Fibroblast of villous mesenchyme (primary cell): ENCODE measurements around the gene VANGL2. TPM values are rescaled to one million over a fixed set of nuclear protein-coding genes. Genes with fewer than 3 reads are reported as not detected.

ENCODE experiments used
- DNase-seq: peaks from one replicate; pipeline ENCODE4 v3.0.0-alpha.2; 2010; ENCODE audit warnings: low read depth
- H3K4me3 ChIP-seq: 2 replicates; pipeline ENCODE4 v1.5.1; 2011; ENCODE audit warnings: low read depth, mild to moderate bottlenecking, low read length
- CTCF ChIP-seq: IDR thresholded peaks from 2 replicates; pipeline ENCODE4 v1.5.1; 2012; ENCODE audit warnings: low read depth, mild to moderate bottlenecking, low read length; ENCODE audit not compliant: insufficient read depth
- total RNA-seq: library from RNA; depleted of rRNA; stranded (reverse); fragments of >200 nt; gene quantifications from 2 replicates; pipeline ENCODE4 v1.2.3, GENCODE V29; 2012

Gene VANGL2
- total RNA-seq, 1 donor: not detected

GRCh38 chr1:160358073-160358472 is 42.3 kb upstream of the VANGL2 start:
- no peak overlapping the region for H3K4me3 ChIP-seq
- no peak for TF ChIP-seq CTCF
- DNase-seq: no peak

- no peak for DNase-seq
- no peak for TF ChIP-seq CTCF
- no peak overlapping the region for H3K4me3 ChIP-seq
These were observed 40.7 kb upstream of the VANGL2 start for GRCh38 chr1:160359559-160360226.

GRCh38 chr1:160360227-160360695 is 40.1 kb upstream of the VANGL2 start:
- no peak for TF ChIP-seq CTCF
- H3K4me3 ChIP-seq: no peak overlapping the region
- DNase-seq: no peak

- no peak for TF ChIP-seq CTCF
- no peak overlapping the region for H3K4me3 ChIP-seq
- no peak for DNase-seq
These were observed 39.2 kb upstream of the VANGL2 start for GRCh38 chr1:160361199-160361598.

- DNase-seq: no peak
These were observed 38.6 kb upstream of the VANGL2 start for GRCh38 chr1:160361814-160362167.

GRCh38 chr1:160362168-160362957 is 38.0 kb upstream of the VANGL2 start:
- DNase-seq: peak; percentile 25
- TF ChIP-seq CTCF: no peak
- no peak overlapping the region for H3K4me3 ChIP-seq

More at GRCh38 chr1:160361814-160362167, 38.6 kb upstream of the VANGL2 start:
- TF ChIP-seq CTCF: no peak
- H3K4me3 ChIP-seq: no peak overlapping the region
